HG02763 (cell line): ENCODE results near the gene MPPED2.

Experiments
- ATAC-seq: cut with Tn5 transposase; IDR thresholded peaks from one replicate; pipeline ENCODE4 v1.9.1; 2021; ENCODE audit warnings: mild to moderate bottlenecking, moderate library complexity; ENCODE audit not compliant: unreplicated experiment

The MPPED2 gene

GRCh38 chr11:30488304-30488998 lies 97.7 kb downstream of the MPPED2 start:
- ATAC-seq = no peak

- ATAC-seq = no peak
Measured at GRCh38 chr11:30487200-30487898, 98.8 kb downstream of the MPPED2 start.

- ATAC-seq = no peak
Measured at GRCh38 chr11:30485756-30486155, 100.4 kb downstream of the MPPED2 start.

GRCh38 chr11:30485222-30485621 lies 100.9 kb downstream of the MPPED2 start:
- ATAC-seq = no peak

GRCh38 chr11:30483056-30483455 lies 103.1 kb downstream of the MPPED2 start:
- ATAC-seq = no peak

- ATAC-seq = no peak
Measured at GRCh38 chr11:30481796-30482195, 104.4 kb downstream of the MPPED2 start.

GRCh38 chr11:30481330-30481729 lies 104.8 kb downstream of the MPPED2 start:
- ATAC-seq = no peak

GRCh38 chr11:30479899-30480298 lies 106.3 kb downstream of the MPPED2 start:
- ATAC-seq = no peak

- ATAC-seq = no peak
Measured at GRCh38 chr11:30478923-30479322, 107.2 kb downstream of the MPPED2 start.

GRCh38 chr11:30477061-30477460 lies 109.1 kb downstream of the MPPED2 start:
- no peak for ATAC-seq

GRCh38 chr11:30474151-30474954 lies 111.8 kb downstream of the MPPED2 start:
- no peak for ATAC-seq

- ATAC-seq = no peak
Measured at GRCh38 chr11:30471244-30471643, 114.9 kb downstream of the MPPED2 start.

GRCh38 chr11:30468881-30469280 lies 117.3 kb downstream of the MPPED2 start:
- ATAC-seq = no peak

GRCh38 chr11:30467176-30467575 lies 119.0 kb downstream of the MPPED2 start:
- no peak for ATAC-seq

GRCh38 chr11:30465623-30466022 lies 120.5 kb downstream of the MPPED2 start:
- no peak for ATAC-seq

- no peak for ATAC-seq
Measured at GRCh38 chr11:30465192-30465591, 121.0 kb downstream of the MPPED2 start.

- no peak for ATAC-seq
Measured at GRCh38 chr11:30463266-30463665, 122.9 kb downstream of the MPPED2 start.

GRCh38 chr11:30462421-30462820 lies 123.7 kb downstream of the MPPED2 start:
- no peak for ATAC-seq

GRCh38 chr11:30459821-30460220 lies 126.3 kb downstream of the MPPED2 start:
- no peak for ATAC-seq

- no peak for ATAC-seq
Measured at GRCh38 chr11:30459306-30459705, 126.8 kb downstream of the MPPED2 start.

GRCh38 chr11:30458541-30458940 lies 127.6 kb downstream of the MPPED2 start:
- no peak for ATAC-seq

- no peak for ATAC-seq
Measured at GRCh38 chr11:30457087-30457486, 129.1 kb downstream of the MPPED2 start.
